Measurements from ENCODE around the gene ZBED5. TPM values are rescaled to one million over a fixed set of nuclear protein-coding genes. Genes with fewer than 3 reads are reported as not detected.
A peak's percentile ranks its signal among the peaks of the same experiment; 100 is the strongest.

ZBED5 gene
- total and polyA plus RNA-seq, 9 of the 15 experiments (the other 6 are each of a cell fraction or from before 2014, with no cell fraction given) = 12.4 to 70.7 (median 26.8) TPM

DNA sequence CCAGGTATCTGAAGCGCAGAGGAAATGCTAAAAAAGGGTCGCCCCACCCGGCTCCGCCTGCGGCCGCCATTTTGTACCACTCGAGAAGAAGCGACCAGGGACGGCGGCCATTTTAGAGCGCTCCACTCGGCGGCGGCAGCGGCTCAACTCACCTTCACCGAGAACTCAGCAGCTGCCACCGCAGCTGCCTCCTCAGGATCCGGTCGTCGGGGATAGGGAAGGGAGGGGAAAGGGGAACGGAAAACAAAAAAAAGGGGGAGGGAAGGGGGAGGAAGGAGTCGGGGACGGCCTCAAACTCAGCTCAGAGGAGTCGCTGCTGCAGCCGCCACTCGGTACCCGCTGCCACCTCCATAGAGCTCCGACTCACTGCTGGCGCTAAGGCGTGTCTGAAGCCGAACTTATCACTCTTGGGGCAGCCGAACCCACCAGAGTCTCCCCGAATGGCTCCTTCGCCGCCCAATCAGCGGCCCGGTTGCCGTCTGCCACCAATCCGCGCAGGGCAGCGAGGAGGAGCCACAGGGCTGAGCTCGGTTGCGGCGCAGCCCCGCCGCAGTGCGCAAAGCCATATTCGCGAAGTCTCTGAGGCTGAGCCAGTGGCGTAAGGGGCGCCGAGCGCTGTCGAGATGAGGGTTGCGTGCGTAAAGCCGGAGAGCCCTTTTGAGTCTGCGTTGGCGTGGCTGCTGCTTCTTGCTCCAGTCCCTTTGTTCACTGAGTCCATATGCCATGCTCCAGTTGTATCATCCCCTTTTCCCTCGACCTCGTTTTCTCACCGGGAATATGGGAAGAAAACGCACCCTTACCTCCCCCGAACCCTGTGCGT lies 49.1 kb downstream of the ZBED5 start, which contains the start of gene EIF4G2 (continued):
- TF ChIP-seq CUX1 (CRISPR knock-in tag; IDR thresholded peaks at IDR 0.05) = no peak
- no peak for TF ChIP-seq SNRNP70 (optimal IDR thresholded peaks at IDR 0.05; ENCODE audit: low read depth, low read length)
- TF ChIP-seq NR1H2 (CRISPR knock-in tag; IDR thresholded peaks at IDR 0.05) = peak; percentile 48; the same call in 1 of the 2 replicates
- TF ChIP-seq MCM7 (IDR thresholded peaks at IDR 0.05) = no peak
- no peak for TF ChIP-seq PTTG1 (tag; IDR thresholded peaks at IDR 0.05; ENCODE audit: low read depth)
- TF ChIP-seq MLX (CRISPR knock-in tag; conservative IDR thresholded peaks at IDR 0.05) = peak in 1 of 2 experiments; percentile 10; a peak in 1 of 4 replicates
- peak; percentile 13; the same call in 1 of the 2 replicates for TF ChIP-seq ZNF511 (CRISPR knock-in tag; IDR thresholded peaks at IDR 0.05)
- TF ChIP-seq PPARD (CRISPR knock-in tag; IDR thresholded peaks at IDR 0.05) = no peak
- no peak for TF ChIP-seq PURB (CRISPR knock-in tag; IDR thresholded peaks at IDR 0.05; ENCODE audit: low read depth)
- peak in 1 of 2 experiments; percentile 33; a peak in 1 of 4 replicates for TF ChIP-seq FOXK2 (conservative IDR thresholded peaks at IDR 0.05 in 1 of 2, IDR thresholded peaks at IDR 0.05 in 1 of 2; ENCODE audit: low read depth in 2 of 2)
- TF ChIP-seq ZNF699 (CRISPR knock-in tag; IDR thresholded peaks at IDR 0.05; ENCODE audit: insufficient replicate concordance) = no peak
- no peak for TF ChIP-seq RFX5 (IDR thresholded peaks at IDR 0.05; ENCODE audit: low read depth, low read length)
